GM12878 (cell line): ENCODE data around the gene OLFML3. TPM values are rescaled to one million over a fixed set of nuclear protein-coding genes. Genes with fewer than 3 reads are reported as not detected.

ENCODE experiments used
- ATAC-seq: fragments of 200-7000 bp; cut with Tn5 transposase; 3 replicates; pipeline ENCODE4 v1.9.1; 2020; ENCODE audit warnings: mild to moderate bottlenecking, moderate library complexity
- BruUV-seq: library from RNA; stranded (reverse); fragments of 400-500 nt; replicated peaks from 2 replicates; lab custom pipeline; 2021; lab: Mats Ljungman, UMichigan
- CTCF ChIA-PET: fragments of 300-600 bp; sonication (Branson Sonifier 250); formaldehyde crosslinking; extraction: SDS; loops from one replicate; lab custom pipeline; 2021; ENCODE audit warnings: inconsistent platforms; lab: Yijun Ruan, JAX
- POLR2A ChIA-PET: fragments of 350-600 bp; formaldehyde crosslinking; extraction: SDS; loops from one replicate; lab custom pipeline; 2021; ENCODE audit warnings: inconsistent platforms; lab: Charles Lee
- RAD21 ChIA-PET: fragments of 300-600 bp; sonication (Branson Sonifier 250); formaldehyde crosslinking; loops from one replicate; lab custom pipeline; 2023; ENCODE audit warnings: antibody characterized with exemption; ENCODE audit not compliant: unreplicated experiment; lab: Charles Lee
- SMC1A ChIA-PET: fragments of 300-600 bp; sonication (Branson Sonifier 250); formaldehyde crosslinking; loops from one replicate; lab custom pipeline; 2023; ENCODE audit not compliant: unreplicated experiment, uncharacterized antibody; lab: Charles Lee
- DNase-seq: peaks from one replicate; pipeline ENCODE4 v3.0.0-alpha.2; 2011; ENCODE audit warnings: low read depth, low spot score
- FAIRE-seq: peaks from 3 replicates; lab custom pipeline; 2011; peaks lifted over from hg19 to GRCh38; lab: Jason Lieb, UNC
- H2AFZ ChIP-seq: 2 replicates; pipeline ENCODE4 v1.6.0; 2011; ENCODE audit warnings: low read depth, low read length, control low read depth; ENCODE audit not compliant: control insufficient read depth
- H3K27ac ChIP-seq: 2 replicates; pipeline ENCODE4 v1.5.1; 2011; ENCODE audit warnings: control low read depth; ENCODE audit not compliant: control insufficient read depth, insufficient read depth
- H3K27me3 ChIP-seq, 2 experiments: replicated peaks in 1 of 2; 2 replicates each; pipeline versions ENCODE4 v1.6.0 to v1.6.1; 2011; ENCODE audit warnings: low read length in 1 of 2; ENCODE audit not compliant: control insufficient read depth in 2 of 2, insufficient read depth in 2 of 2
- H3K36me3 ChIP-seq, 2 experiments: 2 replicates each; pipeline ENCODE4 v1.5.1; 2011; ENCODE audit warnings: low read length in 1 of 2; ENCODE audit not compliant: control insufficient read depth in 2 of 2, insufficient read depth in 2 of 2
- H3K4me1 ChIP-seq: 2 replicates; pipeline ENCODE4 v1.6.1; 2011; ENCODE audit warnings: mild to moderate bottlenecking, low read length, moderate library complexity, mixed read lengths; ENCODE audit not compliant: control insufficient read depth, insufficient read depth
- H3K4me2 ChIP-seq: 2 replicates; pipeline ENCODE4 v1.6.0; 2011; ENCODE audit warnings: control low read depth; ENCODE audit not compliant: control insufficient read depth, insufficient read depth
- H3K4me3 ChIP-seq: fragments of 200-600 bp; sonication (generic); 2 replicates; pipeline ENCODE4 v1.5.1; 2016
- H3K79me2 ChIP-seq: 2 replicates; pipeline ENCODE4 v1.6.0; 2011; ENCODE audit warnings: low read length; ENCODE audit not compliant: control insufficient read depth, insufficient read depth
- H3K9ac ChIP-seq: 2 replicates; pipeline ENCODE4 v1.8.0; 2011; ENCODE audit warnings: low read length, control low read depth, mixed read lengths; ENCODE audit not compliant: control insufficient read depth, insufficient read depth
- H3K9me3 ChIP-seq: replicated peaks from 3 replicates; pipeline ENCODE4 v1.5.1; 2011; ENCODE audit warnings: mild to moderate bottlenecking, low read length; ENCODE audit not compliant: control insufficient read depth, insufficient read depth
- H4K20me1 ChIP-seq: 2 replicates; pipeline ENCODE4 v1.6.0; 2011; ENCODE audit not compliant: control insufficient read depth, insufficient read depth
- ATF7 ChIP-seq: fragments of 450-650 bp; IDR thresholded peaks from 2 replicates; pipeline ENCODE4 v1.6.1; 2016; ENCODE audit warnings: low read depth, mild to moderate bottlenecking
- BCLAF1 ChIP-seq: fragments of 450-650 bp; IDR thresholded peaks from 2 replicates; pipeline ENCODE4 v1.6.1; 2017; ENCODE audit warnings: antibody characterized with exemption, mild to moderate bottlenecking, moderate library complexity
- ELK1 ChIP-seq: IDR thresholded peaks from 2 replicates; pipeline ENCODE4 v1.6.1; 2012; ENCODE audit warnings: low read depth, low read length, improper control_type of control experiment
- EZH2 ChIP-seq: IDR thresholded peaks from 2 replicates; pipeline ENCODE4 v1.6.1; 2012; ENCODE audit warnings: low read depth, mild to moderate bottlenecking, control low read depth, inconsistent platforms, low read length, borderline replicate concordance; ENCODE audit not compliant: control insufficient read depth
- IKZF2 ChIP-seq, 2 experiments: fragments of 450-650 bp; IDR thresholded peaks; 2 replicates each; pipeline ENCODE4 v1.6.1; 2017; ENCODE audit warnings: mild to moderate bottlenecking in 2 of 2, moderate library complexity in 2 of 2
- JUNB ChIP-seq: IDR thresholded peaks from 2 replicates; pipeline ENCODE4 v1.6.1; 2016; ENCODE audit warnings: antibody characterized with exemption, mild to moderate bottlenecking
- MEF2B ChIP-seq: fragments of 450-650 bp; IDR thresholded peaks from 2 replicates; pipeline ENCODE4 v1.6.1; 2018; ENCODE audit warnings: mild to moderate bottlenecking, moderate library complexity; ENCODE audit not compliant: partially characterized antibody, poor library complexity, severe bottlenecking
- NR2C1 ChIP-seq: fragments of 450-650 bp; IDR thresholded peaks from 2 replicates; pipeline ENCODE4 v1.6.1; 2017; ENCODE audit warnings: antibody characterized with exemption, mild to moderate bottlenecking, moderate library complexity
- RELA ChIP-seq: fragments of 450-650 bp; IDR thresholded peaks from 2 replicates; pipeline ENCODE4 v1.8.0; 2014; ENCODE audit warnings: borderline replicate concordance; ENCODE audit not compliant: partially characterized antibody
- SRF ChIP-seq, 2 experiments: IDR thresholded peaks; 2 replicates each; pipeline ENCODE4 v1.6.1; 2011; ENCODE audit warnings: low read depth in 2 of 2, low read length in 2 of 2, mild to moderate bottlenecking in 1 of 2, moderate library complexity in 1 of 2
- SUPT20H ChIP-seq: IDR thresholded peaks from 2 replicates; pipeline ENCODE4 v1.6.1; 2011; ENCODE audit warnings: low read depth, mild to moderate bottlenecking, low read length, moderate library complexity, borderline replicate concordance; ENCODE audit not compliant: control insufficient read depth
- ZNF622 ChIP-seq: fragments of 450-650 bp; IDR thresholded peaks from 2 replicates; pipeline ENCODE4 v1.6.1; 2017; ENCODE audit warnings: mild to moderate bottlenecking, inconsistent platforms
- ZSCAN29 ChIP-seq: fragments of 450-650 bp; IDR thresholded peaks from 2 replicates; pipeline ENCODE4 v1.6.1; 2017; ENCODE audit warnings: mild to moderate bottlenecking, moderate library complexity
- whole genome bisulfite sequencing: methylation state at CpG from one replicate; pipeline ENCODE4 v1.1.6; 2016; ENCODE audit warnings: low lambda C conversion rate; ENCODE audit not compliant: insufficient replicate concordance, insufficient coverage; ENCODE audit errors: missing lambda C conversion rate; 5-methylcytosine and 5-hydroxymethylcytosine counted together
- in situ Hi-C: fragments of 300-500 bp; cut with MboI; formaldehyde crosslinking; loops from 9 replicates; pipeline ENCODE4 v1.14.3; 2018; ENCODE audit warnings: mixed read lengths
- intact Hi-C: fragments of 100-400 bp; cut with micrococcal nuclease; formaldehyde crosslinking; loops from one replicate; pipeline ENCODE4 v1.14.2; 2022; ENCODE audit not compliant: unreplicated experiment
- polyA plus RNA-seq, 11 experiments: library from polyadenylated mRNA; depleted of rRNA in 4 of 11; unstranded in 6 of 11; stranded (reverse) in 5 of 11; fragments of >200 nt; fragmentation: Nextera tagmentation in 4 of 11; fragmentation: Illumina TruSeq in 1 of 11; extraction: Ambion mirVana in 4 of 11; extraction: Trizol in 1 of 11; gene quantifications; 1 replicate in 1 of 11; 2 replicates in 10 of 11; pipeline versions ENCODE4 v1.2.1 to v1.2.3, GENCODE V29; 2011 to 2016; ENCODE audit warnings: inconsistent platforms in 2 of 11, missing spikeins in 2 of 11, low read depth in 1 of 11
- total RNA-seq, 4 experiments: library from RNA; depleted of rRNA in 3 of 4; stranded (reverse); fragments of >200 nt in 3 of 4; fragmentation: Illumina TruSeq in 1 of 4; extraction: Trizol in 1 of 4; gene quantifications; 2 replicates each; pipeline versions ENCODE4 v1.2.1 to v1.2.3, GENCODE V29; 2013 to 2021

The OLFML3 gene
- total and polyA plus RNA-seq, 10 of the 15 experiments (the other 5 are each of a cell fraction or from before 2014, with no cell fraction given): 0.03 TPM; not detected in 9

- H3K36me3 ChIP-seq: peaks cover 1 to 6% of the 10 kb centered on the region in 2 experiments
- no peak overlapping the region for H2AFZ ChIP-seq
- no peak for TF ChIP-seq EZH2
- TF ChIP-seq ATF7: peak; percentile 87
- no peak for TF ChIP-seq JUNB
- no peak for TF ChIP-seq SUPT20H
- no TSS peak for BruUV-seq
- no peak overlapping the region for H3K9ac ChIP-seq
- intact Hi-C loops: no loop called here
- ATAC-seq (no peak), FAIRE-seq (no peak), DNase-seq (no peak)
- no peak overlapping the region for H3K4me3 ChIP-seq
- no peaks in the 10 kb centered on the region for H3K9me3 ChIP-seq
- peaks cover 22% of the 10 kb centered on the region for H3K4me1 ChIP-seq
- in situ Hi-C loops: no loop called here
- no peaks in the 10 kb centered on the region for H3K27me3 ChIP-seq
- ChIA-PET SMC1A (interaction anchor here (0.8 to 6.4 kb wide), 4 partner anchors 8 to 116 kb away, joined by 3 to 99 read pairs (median 6); no protein-coding TSS in a partner anchor), CTCF (interaction anchor here (1.6 to 1.9 kb wide), 2 partner anchors 115 to 117 kb away, joined by 4 to 9 read pairs; no protein-coding TSS in a partner anchor), RAD21 (no interaction called here), POLR2A (no interaction called here)
- WGBS: 100% methylated on average over 1 of the region's 1 CpG
- peaks cover 29% of the 10 kb centered on the region for H3K79me2 ChIP-seq
- no peaks in the 10 kb centered on the region; the same call in 1 of the 2 replicates for H4K20me1 ChIP-seq
- H3K27ac ChIP-seq: no peak overlapping the region
- H3K4me2 ChIP-seq: no peak overlapping the region
Measured at GRCh38 chr1:113950908-113951307, 28.4 kb upstream of the OLFML3 start.

- BruUV-seq: no TSS peak
- Histone ChIP-seq H3K79me2 (peaks cover 23% of the 10 kb centered on the region), H3K4me1 (peaks cover 14% of the 10 kb centered on the region), H3K27me3 (no peaks in the 10 kb centered on the region), H3K9me3 (no peaks in the 10 kb centered on the region), H3K9ac (no peak overlapping the region), H3K36me3 (peaks cover 1 to 6% of the 10 kb centered on the region in 2 experiments), H2AFZ (no peak overlapping the region), H3K4me3 (no peak overlapping the region), H3K27ac (no peak overlapping the region), H4K20me1 (no peaks in the 10 kb centered on the region; the same call in 1 of the 2 replicates), H3K4me2 (no peak overlapping the region)
- RAD21 ChIA-PET: interaction anchor here (1.4 to 1.9 kb wide), 3 partner anchors 21 to 166 kb away, joined by 5 read pairs; no protein-coding TSS in a partner anchor
- POLR2A ChIA-PET: no interaction called here
- ATAC-seq (no peak; the same call in 2 of the 3 replicates), FAIRE-seq (no peak), DNase-seq (no peak)
- WGBS: 100% methylated on average over 2 of the region's 2 CpGs
- intact Hi-C loops: no loop called here
- CTCF ChIA-PET: interaction anchor here (1.2 to 1.9 kb wide), 7 partner anchors 11 to 118 kb away, joined by 4 to 9 read pairs (median 5); partner anchors contain the start of gene HIPK1
- in situ Hi-C loops: no loop called here
- SMC1A ChIA-PET: interaction anchor here (0.7 to 2.5 kb wide), 12 partner anchors 9 to 210 kb away, joined by 3 to 18 read pairs (median 4); partner anchors contain the start of genes AP4B1 and HIPK1
- TF ChIP-seq IKZF2 (IDR thresholded peaks at IDR 0.05): no peak
- no peak for TF ChIP-seq RELA
- no peak for TF ChIP-seq BCLAF1
- TF ChIP-seq ELK1: no peak
- TF ChIP-seq ZNF622: no peak
- TF ChIP-seq MEF2B: no peak
- TF ChIP-seq SRF (IDR thresholded peaks at IDR 0.05; ENCODE audit: low read depth in 2 of 2, low read length in 2 of 2): no peak
- no peak for TF ChIP-seq SUPT20H
- no peak for TF ChIP-seq NR2C1
- TF ChIP-seq ZSCAN29: no peak
- no peak for TF ChIP-seq JUNB
Measured at GRCh38 chr1:113951719-113952118, 27.6 kb upstream of the OLFML3 start.
